Astrocyte (in vitro differentiated cells and primary cell): Measurements from ENCODE around the gene EML3.

Source experiments
- CTCF ChIP-seq: IDR thresholded peaks from 2 replicates; pipeline ENCODE4 v1.5.1; 2011; ENCODE audit warnings: low read depth, mild to moderate bottlenecking, inconsistent platforms, low read length, moderate library complexity; ENCODE audit not compliant: insufficient read depth
- EZH2 ChIP-seq: IDR thresholded peaks from 2 replicates; pipeline ENCODE4 v1.6.1; 2012; ENCODE audit warnings: mild to moderate bottlenecking, low read length, inconsistent platforms; ENCODE audit not compliant: insufficient read depth

GRCh38 chr11:62572431-62572830, 40.1 kb downstream of the EML3 start:
- TF ChIP-seq CTCF (no peak), EZH2 (no peak)
